Activated CD4-positive, alpha-beta T cell treated with anti-CD3 and anti-CD28 coated beads for 24 hours (primary cell): Measurements from ENCODE around the gene OPCML.

ENCODE experiments used
- DNase-seq, 2 donors: peaks; one replicate each; pipeline ENCODE4 v3.0.0-alpha.2; 2020; ENCODE audit warnings: low read depth in 2 of 2

Gene OPCML

DNA sequence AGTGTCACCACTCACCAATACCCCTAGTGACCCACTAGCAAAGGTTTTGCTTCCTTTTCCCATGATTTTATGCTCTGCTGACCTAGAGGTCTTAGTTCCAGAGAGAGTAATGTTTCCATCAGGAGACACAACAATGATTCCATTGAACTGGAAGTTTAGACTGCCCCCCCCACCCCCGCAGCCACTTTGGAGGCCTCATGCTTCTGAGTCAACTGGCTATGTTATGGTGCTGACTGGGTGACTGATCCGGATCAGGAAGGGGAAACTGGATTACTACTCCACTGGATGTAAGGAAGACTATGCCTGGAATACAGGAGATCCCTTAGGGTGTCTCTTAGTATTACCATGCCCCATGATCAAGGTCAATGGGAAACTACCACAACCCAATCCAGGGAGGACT is 633.6 kb downstream of the OPCML start:
- no peak for DNase-seq

DNA sequence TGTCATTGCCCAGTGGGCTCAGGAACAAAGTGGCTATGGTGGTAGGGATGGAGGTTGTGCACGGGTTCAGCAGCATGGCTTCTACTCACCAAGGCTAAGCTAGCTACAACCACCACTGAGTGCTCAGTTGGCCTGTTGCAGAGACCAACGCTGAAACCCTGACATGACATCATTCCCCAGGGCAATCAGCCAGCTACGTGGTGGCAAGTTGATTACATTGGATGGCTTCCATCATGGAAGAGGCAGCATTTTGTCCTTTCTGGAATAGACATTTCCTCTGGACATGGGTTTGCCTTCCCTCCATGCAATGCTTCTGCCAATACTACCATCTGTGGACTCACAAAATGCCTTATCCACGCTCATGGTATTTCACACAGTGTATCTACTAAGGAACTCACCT is 634.3 kb downstream of the OPCML start:
- DNase-seq, result no peak

DNA sequence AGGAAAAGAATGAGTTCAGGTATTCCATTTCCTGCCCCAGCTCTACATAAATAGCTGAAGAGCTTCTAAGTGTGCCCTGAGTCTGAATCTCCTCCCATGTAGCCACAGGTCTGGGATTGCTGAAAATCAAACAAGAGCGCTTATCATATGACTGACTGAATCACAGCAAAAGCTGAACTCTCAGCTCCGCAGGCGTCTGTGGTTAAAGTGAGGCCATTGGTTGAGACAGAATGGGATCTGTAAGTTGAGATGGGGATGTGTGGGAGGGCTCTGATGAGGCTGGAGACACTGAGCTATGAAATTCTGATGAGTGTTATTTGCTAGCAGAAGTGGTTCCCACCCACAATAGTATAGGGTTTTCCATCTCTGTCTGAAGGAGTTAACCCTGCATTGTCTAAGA is 637.0 kb downstream of the OPCML start:
- DNase-seq, result no peak

DNA sequence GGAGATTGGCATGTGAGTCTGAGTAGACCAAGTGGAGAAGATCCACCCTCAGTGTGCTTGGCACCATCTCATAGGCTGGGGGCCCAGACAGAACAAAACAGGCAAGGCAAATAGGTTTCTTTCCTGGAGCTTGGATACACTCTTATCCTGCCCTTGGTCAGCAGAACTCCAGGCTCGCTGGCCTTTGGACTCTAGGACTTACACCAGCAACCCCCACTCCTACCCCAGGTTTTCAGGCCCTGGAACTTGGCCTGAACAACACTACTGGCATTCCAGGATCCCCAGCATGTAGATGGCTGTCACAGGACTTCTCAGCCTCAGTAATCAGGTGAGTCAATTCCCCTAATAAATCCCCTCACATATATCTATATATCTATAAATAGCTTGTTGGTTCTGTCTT is 637.7 kb downstream of the OPCML start:
- no peak for DNase-seq

GRCh38 chr11:132892876-132893275 is 639.4 kb downstream of the OPCML start:
- no peak for DNase-seq

DNA sequence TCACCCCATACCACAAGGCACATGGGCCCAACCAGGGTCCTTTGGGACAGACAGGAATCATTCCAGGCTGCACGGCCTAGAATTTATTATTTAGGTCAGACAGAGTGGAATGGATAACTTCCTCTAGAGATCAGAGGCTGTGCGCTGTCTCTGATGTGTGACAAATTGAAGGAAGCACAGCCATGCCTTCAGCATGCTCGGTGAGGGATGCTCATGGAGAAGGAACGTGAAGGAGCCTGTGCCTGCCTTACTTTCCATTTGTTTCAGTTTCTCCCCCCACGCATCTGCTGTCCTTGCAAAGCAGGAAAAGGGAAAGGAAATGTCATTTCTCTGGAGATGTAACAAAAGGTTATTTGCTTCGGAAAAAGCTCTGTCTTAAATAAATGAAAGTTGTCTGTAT is 644.1 kb downstream of the OPCML start:
- DNase-seq, result no peak

- no peak for DNase-seq
These were observed 646.0 kb downstream of the OPCML start for GRCh38 chr11:132886335-132886734.

DNA sequence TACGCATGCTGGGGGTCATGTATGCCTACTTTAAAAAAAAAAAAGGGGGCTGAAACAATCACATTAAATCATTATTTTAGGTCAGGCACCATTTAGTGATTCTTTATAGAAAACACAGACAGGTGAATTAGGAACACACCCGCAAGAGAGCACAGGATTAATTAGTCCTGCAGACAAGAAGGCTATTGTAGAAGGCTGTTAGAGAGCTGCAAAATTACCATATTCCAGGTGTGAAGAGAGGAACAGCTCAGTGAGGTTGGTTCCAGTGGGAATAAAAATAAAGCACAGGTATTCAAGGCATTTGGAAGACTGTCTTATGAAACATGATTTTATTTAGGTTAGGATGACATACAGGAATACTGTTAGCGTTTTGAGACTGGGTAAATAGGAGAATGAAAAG is 649.1 kb downstream of the OPCML start:
- no peak for DNase-seq

- no peak for DNase-seq
These were observed 650.7 kb downstream of the OPCML start for GRCh38 chr11:132881622-132882021.

GRCh38 chr11:132878111-132878510 is 654.2 kb downstream of the OPCML start:
- no peak for DNase-seq

DNA sequence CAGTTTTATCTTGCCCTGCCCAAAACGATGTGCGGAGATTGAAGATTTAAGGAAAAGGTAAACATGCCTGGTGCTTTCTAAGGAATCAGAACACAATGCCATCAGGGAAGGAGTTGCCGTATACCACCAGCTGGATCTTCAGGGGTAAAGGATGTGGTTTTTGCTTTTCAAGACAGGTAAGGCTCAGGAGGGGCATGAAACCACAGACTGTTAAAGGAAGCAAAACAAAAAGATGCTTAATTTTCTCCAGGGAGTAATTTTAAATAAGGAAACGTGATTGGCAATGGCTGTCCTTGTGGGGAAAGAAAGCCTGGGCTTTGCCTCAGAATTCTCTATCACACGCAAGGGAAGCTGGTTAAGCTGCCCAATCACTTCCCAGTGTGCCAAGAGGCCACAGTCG is 655.6 kb downstream of the OPCML start:
- DNase-seq, result no peak

DNA sequence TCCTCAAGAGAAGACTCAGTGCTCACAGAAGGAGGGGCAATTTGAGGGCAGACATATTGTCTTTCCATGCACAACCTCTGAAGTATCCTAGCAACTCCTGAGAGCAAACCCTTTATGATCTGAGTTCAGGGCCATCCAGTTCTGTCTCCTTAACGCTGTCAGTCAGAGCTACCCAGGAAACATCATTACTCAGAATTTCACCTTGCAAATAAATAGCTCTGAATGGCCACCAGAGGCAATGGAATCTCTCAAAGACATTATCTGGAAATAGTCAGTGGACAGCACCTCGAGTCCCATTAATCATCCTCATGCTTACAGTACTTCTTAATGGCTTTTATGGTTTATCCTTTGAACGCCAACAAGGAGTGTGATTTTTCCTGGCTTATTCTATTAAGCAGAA is 656.1 kb downstream of the OPCML start:
- DNase-seq, result no peak

GRCh38 chr11:132874638-132875037 is 657.7 kb downstream of the OPCML start:
- no peak for DNase-seq

- DNase-seq, result no peak
These were observed 658.5 kb downstream of the OPCML start for GRCh38 chr11:132873841-132874240.

GRCh38 chr11:132872211-132872610 is 660.1 kb downstream of the OPCML start:
- DNase-seq, result no peak

- DNase-seq, result no peak
These were observed 665.3 kb downstream of the OPCML start for GRCh38 chr11:132866783-132867545.

- DNase-seq, result no peak
These were observed 666.7 kb downstream of the OPCML start for GRCh38 chr11:132865623-132866022.

DNA sequence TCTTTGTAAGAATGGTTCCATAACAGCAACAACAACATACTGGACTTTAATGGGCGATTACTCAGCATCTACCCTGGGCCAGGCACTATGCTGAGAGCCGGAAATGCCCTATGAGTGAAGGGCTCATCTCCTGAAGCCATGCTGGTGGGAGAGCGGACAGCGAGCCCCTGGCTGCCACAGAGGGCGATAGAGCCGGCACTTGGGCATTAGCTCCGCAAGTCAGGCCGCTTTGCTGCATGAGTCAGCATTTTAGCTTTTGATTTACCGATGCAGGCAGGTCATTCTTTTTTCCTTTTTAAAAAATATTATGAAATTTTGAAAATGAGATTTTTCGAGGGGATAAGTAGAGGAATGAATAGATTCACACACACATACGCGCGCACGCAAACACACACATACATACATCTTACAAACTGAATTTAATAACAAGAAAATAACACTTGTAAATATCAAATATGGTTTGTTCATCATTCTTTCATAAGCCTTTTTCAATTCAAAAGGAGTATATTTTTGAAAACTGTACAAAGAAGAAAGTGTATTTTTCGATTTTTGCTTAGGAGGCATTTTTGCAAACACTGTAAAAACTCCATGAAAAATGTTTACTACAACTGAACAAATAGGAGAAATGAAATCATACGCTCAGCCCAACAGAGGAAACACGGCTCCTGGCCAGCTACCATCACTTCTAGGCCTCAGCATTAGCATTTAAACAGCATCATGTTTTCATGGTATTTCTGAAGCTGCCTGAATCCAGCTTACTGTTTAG is 667.3 kb downstream of the OPCML start:
- no peak for DNase-seq

GRCh38 chr11:132862933-132863332 is 669.4 kb downstream of the OPCML start:
- no peak for DNase-seq

DNA sequence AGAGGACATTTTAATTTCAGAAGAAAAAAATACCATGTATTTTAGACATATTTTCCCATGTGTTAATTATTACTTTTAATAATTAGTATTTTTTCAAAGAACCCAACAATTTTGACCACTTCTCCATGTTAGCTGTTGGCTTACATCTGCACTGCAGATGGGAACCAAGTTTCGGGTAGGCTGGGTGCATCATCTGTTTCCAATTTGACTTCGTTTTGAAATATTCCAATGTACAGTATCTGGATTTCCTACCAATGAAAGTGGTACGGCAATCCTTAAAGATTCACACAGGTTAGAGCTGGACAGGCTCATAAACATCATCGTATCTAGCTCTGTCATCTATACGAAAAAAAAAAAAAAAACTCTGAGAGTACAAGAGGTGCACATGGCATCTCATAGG is 670.2 kb downstream of the OPCML start:
- DNase-seq, result no peak

- DNase-seq, result no peak
These were observed 673.0 kb downstream of the OPCML start for GRCh38 chr11:132859306-132859705.

DNA sequence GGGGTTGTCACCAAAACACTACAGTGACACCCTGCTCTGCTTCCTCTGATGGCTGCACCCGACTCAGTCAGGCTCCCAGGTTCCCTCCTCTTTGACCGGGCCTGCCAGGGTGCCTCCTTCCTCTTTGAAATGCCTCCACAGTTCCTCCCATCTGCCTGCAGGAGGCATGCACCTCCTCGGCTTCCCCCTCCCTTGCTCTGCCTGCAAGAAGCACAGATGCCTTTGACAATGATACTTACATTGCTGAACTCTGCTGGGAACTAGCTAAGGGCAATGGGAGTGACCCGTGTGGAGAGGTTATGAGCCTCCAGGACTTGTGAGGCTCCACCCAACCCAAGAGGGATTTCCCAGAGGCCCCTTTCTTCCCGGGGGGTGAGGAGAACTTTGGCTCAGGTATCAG is 674.1 kb downstream of the OPCML start:
- DNase-seq, result no peak

DNA sequence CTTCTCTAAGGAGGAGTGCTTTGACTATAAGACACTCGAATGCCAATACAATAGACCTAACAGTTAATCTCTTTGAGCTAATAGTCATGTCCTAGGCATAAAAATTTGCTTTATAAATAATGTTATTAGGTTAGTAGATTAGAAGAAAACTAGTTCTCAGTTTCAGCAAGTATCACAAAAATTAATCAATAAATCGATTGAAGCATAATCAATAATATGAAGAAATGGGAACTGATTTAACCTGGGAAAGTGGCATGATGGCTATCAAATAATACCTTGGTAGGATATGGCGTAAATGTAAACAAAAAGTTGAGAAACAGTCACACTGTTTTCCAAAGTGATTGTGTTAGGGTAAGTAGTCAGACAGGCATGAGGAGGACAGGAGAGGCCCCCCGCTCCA is 676.3 kb downstream of the OPCML start:
- no peak for DNase-seq
